SH-SY5Y (cell line): Measurements from ENCODE around the gene EHD1.

ENCODE experiments used
- GATA2 ChIP-seq: IDR thresholded peaks from 2 replicates; pipeline ENCODE4 v1.6.1; 2011; ENCODE audit warnings: mild to moderate bottlenecking, low read depth, low read length
- GATA3 ChIP-seq: IDR thresholded peaks from 2 replicates; pipeline ENCODE4 v1.6.1; 2011; ENCODE audit warnings: low read depth, mild to moderate bottlenecking, low read length, moderate library complexity

EHD1 gene

GRCh38 chr11:64842366-64842759, 36.1 kb downstream of the EHD1 start:
- TF ChIP-seq GATA3 (no peak), GATA2 (no peak)

- TF ChIP-seq GATA2 (no peak), GATA3 (no peak)
Measured at GRCh38 chr11:64841592-64842365, 36.6 kb downstream of the EHD1 start.

DNA sequence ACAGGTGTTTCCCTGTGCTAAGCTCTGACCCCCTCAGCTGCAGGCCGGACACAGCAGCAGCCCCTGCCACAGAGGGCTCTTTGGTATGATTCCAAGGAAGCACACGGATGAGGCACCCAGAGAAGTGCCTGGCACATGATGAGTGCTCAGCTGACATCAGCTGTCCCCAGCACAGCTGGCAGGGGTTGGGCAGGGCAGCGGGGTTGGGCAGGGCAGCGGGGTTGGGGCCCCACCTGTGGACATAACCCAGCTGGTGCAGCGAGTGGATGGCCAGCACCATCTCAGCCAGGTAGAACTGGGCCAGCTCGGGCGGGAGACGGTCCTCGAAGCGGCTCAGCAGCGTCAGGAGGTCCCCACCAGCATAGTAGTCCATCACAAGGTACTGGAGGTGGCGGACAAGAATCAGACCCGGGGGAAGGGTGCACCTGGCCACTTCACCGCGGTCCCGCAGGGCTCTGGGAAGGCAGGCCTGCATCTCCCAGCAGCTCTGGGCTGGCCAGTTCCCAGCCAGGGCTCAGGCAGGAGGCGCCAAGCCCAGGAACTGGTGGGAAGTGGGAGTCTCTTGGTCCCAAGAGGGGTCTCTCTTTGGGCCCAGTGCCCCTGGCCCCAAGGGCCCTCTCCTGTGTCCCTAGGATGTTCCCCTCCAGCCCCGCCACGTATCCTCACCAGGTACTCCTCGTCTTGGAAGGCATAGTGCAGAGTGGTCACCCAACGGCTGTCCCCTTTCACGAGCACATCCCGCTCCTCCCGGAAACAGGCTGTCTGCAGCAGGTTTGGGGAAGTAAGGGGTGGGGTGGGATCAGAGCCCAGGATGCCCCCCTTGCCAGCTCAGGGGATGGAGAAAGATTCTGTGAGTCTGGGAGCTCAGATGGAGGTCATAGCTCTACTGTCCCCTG, 38.3 kb downstream of the EHD1 start:
- no peak for TF ChIP-seq GATA2
- no peak for TF ChIP-seq GATA3

- TF ChIP-seq GATA3 (no peak), GATA2 (no peak)
Measured at GRCh38 chr11:64839335-64839734, 39.1 kb downstream of the EHD1 start.

- no peak for TF ChIP-seq GATA2
- TF ChIP-seq GATA3, result no peak
Measured at GRCh38 chr11:64838600-64839334, 39.7 kb downstream of the EHD1 start.

DNA sequence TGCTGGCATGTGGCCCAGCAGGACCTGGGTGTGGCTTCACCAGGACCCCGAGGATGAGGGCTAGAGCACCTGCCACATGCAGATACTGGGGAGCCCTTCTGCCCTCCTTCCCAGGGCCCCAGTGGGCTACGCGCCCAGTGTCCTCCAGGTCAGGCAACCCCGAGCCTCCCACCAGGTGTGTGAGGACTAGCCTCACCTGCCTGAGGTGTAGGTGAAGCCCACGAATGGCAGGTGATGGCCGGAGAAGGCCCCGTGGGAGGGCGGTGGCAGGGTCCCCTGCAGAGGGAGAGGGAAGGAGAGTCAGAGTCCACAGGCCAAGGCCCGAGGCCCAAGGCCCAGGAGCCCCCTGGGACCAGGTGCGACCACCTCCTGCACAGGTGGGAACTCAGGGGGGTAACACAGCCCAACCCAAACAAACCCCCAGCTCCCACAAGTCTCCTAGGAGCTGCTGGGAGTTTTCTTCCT, 40.5 kb downstream of the EHD1 start:
- TF ChIP-seq GATA3, result no peak
- TF ChIP-seq GATA2, result no peak

DNA sequence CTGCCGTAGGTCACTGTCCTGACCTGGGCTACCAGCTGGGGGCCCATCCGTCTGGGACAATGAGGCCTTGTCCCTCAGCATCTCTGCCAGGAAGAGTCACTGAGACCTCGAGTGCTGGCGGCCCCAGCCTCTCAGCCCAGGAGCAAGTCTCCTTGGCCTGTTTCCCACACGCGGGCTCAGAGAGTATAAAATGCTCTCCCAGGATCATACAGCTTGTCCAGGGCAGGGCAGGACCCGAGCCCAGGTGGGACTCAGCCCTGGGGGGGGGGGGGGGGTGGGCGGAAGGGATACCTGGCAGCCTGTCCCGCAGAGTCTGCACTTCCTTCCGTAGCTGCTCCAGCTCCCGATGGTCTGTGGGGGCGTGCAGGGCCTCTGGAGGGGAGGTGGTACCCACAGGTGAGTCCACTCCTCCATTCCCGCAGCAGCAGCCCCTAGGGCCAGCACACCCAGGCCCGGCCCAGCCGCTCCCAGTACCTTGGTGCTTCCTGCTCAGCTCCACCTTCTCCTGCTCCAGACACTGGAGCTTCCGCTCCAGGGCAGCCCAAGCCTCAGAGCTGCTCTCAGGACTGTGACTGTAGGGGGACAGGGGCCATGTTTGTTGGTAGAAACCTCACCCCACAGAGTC, 41.9 kb downstream of the EHD1 start:
- TF ChIP-seq GATA2, result no peak
- no peak for TF ChIP-seq GATA3

GRCh38 chr11:64835616-64836447, 42.6 kb downstream of the EHD1 start:
- no peak for TF ChIP-seq GATA3
- no peak for TF ChIP-seq GATA2

DNA sequence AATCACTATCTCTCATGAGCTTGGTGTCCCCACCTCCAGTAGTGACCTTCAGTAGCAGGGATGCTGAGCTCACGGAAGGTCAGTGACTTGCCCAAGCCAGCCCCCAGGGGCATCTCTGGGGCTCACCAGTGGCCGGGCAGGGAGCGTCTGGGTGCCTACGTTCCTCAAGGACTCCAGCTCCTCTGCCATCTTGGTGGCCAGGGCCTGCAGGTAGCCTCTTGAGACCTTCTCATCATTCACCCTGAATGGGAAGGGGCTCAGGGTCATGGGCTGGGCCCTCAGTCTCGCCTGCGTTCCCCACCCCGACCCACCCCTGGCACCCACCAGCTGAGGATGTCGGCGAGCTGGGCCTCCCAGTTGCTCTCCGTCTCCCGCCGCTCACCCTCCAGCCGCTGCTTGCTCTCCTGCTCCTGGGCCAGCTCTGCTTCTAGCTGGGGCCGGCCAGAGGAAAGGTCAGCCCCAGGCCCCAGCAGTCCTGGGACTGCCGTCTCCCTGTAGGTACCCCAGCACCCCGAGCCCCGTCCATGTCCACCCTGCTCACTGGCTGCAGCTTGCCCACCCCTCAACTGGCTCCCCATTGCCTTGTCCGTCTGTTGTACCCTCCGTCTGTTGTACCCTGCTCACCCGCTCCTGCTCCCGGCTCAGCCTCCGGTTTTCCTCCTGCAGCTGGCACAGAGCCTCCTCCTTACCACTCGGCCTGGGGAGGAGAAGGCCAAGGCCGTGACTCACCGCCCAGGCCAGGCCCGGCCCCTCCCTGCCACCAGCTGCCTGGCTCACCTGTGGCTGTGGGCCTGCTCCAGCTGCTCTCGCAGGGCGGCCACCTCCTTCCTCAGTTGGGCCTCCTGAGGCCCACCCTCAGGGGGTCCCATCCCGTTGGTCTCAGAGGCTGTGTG, 43.5 kb downstream of the EHD1 start:
- TF ChIP-seq GATA3 (no peak), GATA2 (no peak)

GRCh38 chr11:64834031-64834722, 44.2 kb downstream of the EHD1 start:
- TF ChIP-seq GATA3 (no peak), GATA2 (no peak)

DNA sequence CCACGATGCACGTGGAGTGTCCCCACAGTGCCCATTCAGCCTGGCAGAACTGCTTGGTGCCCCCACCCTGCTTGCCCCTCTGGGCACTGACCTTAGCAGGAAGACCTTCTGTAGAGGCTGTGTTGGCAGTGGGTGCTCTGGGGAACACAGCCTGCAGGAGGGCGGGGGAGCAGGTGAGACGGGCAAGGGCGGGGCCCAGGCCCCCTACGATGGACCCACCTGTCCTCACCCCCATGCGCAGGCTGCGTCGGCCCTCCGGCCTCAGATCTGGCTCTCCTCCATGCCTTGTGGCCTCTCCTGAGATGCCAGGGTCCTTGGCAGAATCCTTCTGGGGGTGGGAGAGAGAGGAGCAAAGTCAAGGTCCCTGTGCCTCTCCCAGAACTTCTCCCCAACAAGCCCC, 44.9 kb downstream of the EHD1 start:
- TF ChIP-seq GATA3 (no peak), GATA2 (no peak)

DNA sequence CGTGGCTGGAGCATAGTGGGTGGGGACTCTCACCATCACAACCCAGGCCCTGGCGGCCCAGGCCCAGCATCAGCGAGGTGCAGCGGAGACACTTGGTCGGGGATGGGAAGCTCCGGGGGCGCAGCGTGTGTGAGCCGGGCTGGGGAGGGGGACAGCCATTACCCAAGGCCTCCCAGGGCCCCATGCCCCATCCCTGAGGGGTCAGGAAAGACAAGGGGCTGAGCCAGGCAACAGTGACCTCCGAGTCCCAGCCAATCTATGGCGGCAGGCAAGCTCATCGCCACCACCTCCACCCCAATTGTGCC, 45.3 kb downstream of the EHD1 start:
- TF ChIP-seq GATA2, result no peak
- no peak for TF ChIP-seq GATA3
